ENCODE measurements around the gene TMBIM4. TPM values are rescaled to one million over a fixed set of nuclear protein-coding genes. Genes with fewer than 3 reads are reported as not detected.
A peak's percentile ranks its signal among the peaks of the same experiment; 100 is the strongest.

Gene TMBIM4
- total RNA-seq, 1 experiment from 2014 or later, result 29.8 TPM

GRCh38 chr12:66087365-66087943 is 82.3 kb downstream of the TMBIM4 start:
- Mint-ChIP-seq H3K36me3 (no peaks in the 10 kb centered on the region), H3K9me3 (peaks cover 14% of the 10 kb centered on the region), H3K4me1 (peaks cover 3% of the 10 kb centered on the region), H3K27me3 (ENCODE audit: low read depth) (no peaks in the 10 kb centered on the region), H3K27ac (no peak overlapping the region), H3K4me3 (no peak overlapping the region)
- ChIA-PET POLR2A (interaction anchor here (0.7 kb wide), 2 partner anchors 46 to 91 kb away, joined by 3 to 4 read pairs; no protein-coding TSS in a partner anchor), CTCF (interaction anchor here (0.6 to 2.0 kb wide), 14 partner anchors 16 to 1286 kb away, joined by 3 to 13 read pairs (median 3); no protein-coding TSS in a partner anchor)
- DNase-seq (ENCODE audit: low spot score) (peak; percentile 68), ATAC-seq (peak; percentile 65)
- TF ChIP-seq ESRRA (CRISPR knock-in tag; IDR thresholded peaks at IDR 0.05; ENCODE audit: borderline replicate concordance), result no peak
- peak; percentile 47; the same call in 1 of the 2 replicates for TF ChIP-seq CTCF (IDR thresholded peaks at IDR 0.05)
- no peak for TF ChIP-seq ZBTB43 (CRISPR knock-in tag; IDR thresholded peaks at IDR 0.05)

- ChIA-PET CTCF (interaction anchor here (0.6 to 2.0 kb wide), 3 partner anchors 179 to 529 kb away, joined by 3 to 13 read pairs (median 7); no protein-coding TSS in a partner anchor), POLR2A (interaction anchor here (0.6 kb wide), 1 partner anchor 526 kb away, joined by 6 read pairs; no protein-coding TSS in a partner anchor)
- peaks cover 3% of the 10 kb centered on the region; the same call in 1 of the 2 replicates for H3K4me1 Mint-ChIP-seq
- ATAC-seq (no peak), DNase-seq (ENCODE audit: low spot score) (no peak)
- no peaks in the 10 kb centered on the region for H3K27me3 Mint-ChIP-seq (ENCODE audit: low read depth)
- peaks cover 14% of the 10 kb centered on the region for H3K9me3 Mint-ChIP-seq
- no peaks in the 10 kb centered on the region for H3K36me3 Mint-ChIP-seq
- no peak overlapping the region for H3K27ac Mint-ChIP-seq
- no peak overlapping the region for H3K4me3 Mint-ChIP-seq
- TF ChIP-seq ERG (CRISPR knock-in tag; IDR thresholded peaks at IDR 0.05) (no peak), RORB (CRISPR knock-in tag; IDR thresholded peaks at IDR 0.05) (no peak), AR (CRISPR knock-in tag; IDR thresholded peaks at IDR 0.05) (no peak), ZNF512 (CRISPR knock-in tag; IDR thresholded peaks at IDR 0.05; ENCODE audit: borderline replicate concordance) (no peak), ATF6 (CRISPR knock-in tag; IDR thresholded peaks at IDR 0.05) (no peak), CREM (CRISPR knock-in tag; IDR thresholded peaks at IDR 0.05) (no peak), ZNF138 (CRISPR knock-in tag; conservative IDR thresholded peaks at IDR 0.05) (no peak), SP1 (CRISPR knock-in tag; conservative IDR thresholded peaks at IDR 0.05) (no peak), E2F1 (CRISPR knock-in tag; IDR thresholded peaks at IDR 0.05) (no peak), MAX (CRISPR knock-in tag; IDR thresholded peaks at IDR 0.05) (no peak), ZSCAN18 (CRISPR knock-in tag; IDR thresholded peaks at IDR 0.05) (no peak), ZNF396 (CRISPR knock-in tag; IDR thresholded peaks at IDR 0.05; ENCODE audit: borderline replicate concordance) (no peak), E2F4 (CRISPR knock-in tag; IDR thresholded peaks at IDR 0.05; ENCODE audit: borderline replicate concordance, low read depth) (no peak), NR3C1 (CRISPR knock-in tag; conservative IDR thresholded peaks at IDR 0.05; ENCODE audit: low read depth) (no peak), NR2C2 (CRISPR knock-in tag; IDR thresholded peaks at IDR 0.05) (no peak)
Observed at GRCh38 chr12:66085998-66086397, 83.8 kb downstream of the TMBIM4 start.
